HG03439 (cell line): ENCODE results near the gene FBXL7.

Experiments
- ATAC-seq: cut with Tn5 transposase; IDR thresholded peaks from one replicate; pipeline ENCODE4 v1.9.1; 2021; ENCODE audit warnings: mild to moderate bottlenecking, moderate library complexity; ENCODE audit not compliant: unreplicated experiment

The FBXL7 gene

DNA sequence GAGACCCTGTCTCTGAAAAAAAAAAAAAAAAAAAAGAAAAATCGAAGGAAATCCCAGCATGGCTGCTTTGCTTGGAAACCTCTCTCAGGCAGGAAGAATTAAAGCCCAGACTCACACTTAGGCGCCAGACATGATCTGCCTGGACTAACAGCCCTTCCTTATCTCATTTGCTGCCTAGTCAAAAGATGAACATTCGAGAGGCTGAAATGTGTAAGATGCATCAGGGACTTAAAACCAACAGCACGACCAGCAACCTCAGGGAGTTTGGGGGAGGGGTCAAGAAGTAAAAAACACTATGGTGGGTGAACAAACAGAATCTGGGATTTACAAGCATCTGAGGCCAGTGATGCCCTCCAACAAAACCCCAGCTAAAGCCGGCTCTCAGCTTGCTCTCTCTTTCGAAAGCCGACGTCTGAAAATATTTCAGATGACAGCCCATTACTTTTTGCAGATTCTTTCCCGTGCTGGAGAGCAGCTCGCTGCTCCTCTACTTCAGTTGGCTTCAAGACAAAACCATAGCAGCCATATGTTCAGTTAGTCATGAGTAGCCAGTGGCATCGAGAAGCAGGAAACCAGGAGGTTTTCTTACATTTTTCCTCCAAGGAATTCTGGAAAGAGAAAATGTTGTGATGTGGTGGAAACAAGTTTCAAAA is 429.8 kb downstream of the FBXL7 start:
- no peak for ATAC-seq

- ATAC-seq: no peak
These were observed 432.1 kb downstream of the FBXL7 start for GRCh38 chr5:15932066-15932465.

DNA sequence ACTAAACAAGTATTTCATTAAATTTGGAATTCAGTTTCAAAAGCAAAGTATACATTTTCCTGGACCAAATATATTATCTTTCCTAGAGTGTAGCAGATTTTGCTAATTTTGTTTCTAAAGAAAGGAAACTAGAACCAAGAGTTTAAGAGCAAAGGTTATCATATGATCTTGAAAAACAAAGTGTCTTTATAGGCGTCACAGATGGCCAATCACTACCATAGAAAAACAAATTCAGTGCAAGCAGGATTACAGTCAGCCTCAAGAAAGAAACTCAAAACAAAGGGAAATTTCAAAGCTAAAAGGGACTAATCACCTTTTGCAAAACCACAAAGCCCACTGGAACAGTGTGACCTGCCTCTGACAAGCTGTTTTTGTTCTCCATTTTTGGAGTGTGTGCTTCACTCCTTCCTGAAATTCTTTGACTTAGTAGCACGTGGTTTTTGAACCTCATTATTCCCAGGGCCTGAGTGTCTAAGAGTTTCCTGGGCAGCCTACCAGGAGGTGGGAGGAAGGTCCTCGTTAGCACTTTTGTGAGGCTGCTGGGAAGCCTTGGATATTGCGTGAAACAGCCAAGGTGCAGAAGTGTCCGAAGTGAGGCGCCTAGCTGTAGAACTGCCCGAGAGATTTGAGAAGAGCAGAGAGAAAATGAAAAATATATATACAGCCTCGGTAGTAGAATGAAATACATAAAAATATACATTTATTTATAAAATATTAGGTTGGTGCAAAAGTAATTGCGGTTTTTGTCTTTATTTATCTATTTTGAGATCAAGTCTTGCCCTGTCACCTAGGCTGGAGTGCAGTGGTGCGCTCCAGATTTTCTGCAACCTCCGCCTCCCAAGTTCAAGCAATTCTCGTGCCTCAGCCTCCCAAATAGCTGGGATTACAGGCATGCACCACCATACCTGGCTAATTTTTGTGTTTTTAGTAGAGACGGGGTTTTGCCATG is 433.6 kb downstream of the FBXL7 start:
- ATAC-seq: no peak

DNA sequence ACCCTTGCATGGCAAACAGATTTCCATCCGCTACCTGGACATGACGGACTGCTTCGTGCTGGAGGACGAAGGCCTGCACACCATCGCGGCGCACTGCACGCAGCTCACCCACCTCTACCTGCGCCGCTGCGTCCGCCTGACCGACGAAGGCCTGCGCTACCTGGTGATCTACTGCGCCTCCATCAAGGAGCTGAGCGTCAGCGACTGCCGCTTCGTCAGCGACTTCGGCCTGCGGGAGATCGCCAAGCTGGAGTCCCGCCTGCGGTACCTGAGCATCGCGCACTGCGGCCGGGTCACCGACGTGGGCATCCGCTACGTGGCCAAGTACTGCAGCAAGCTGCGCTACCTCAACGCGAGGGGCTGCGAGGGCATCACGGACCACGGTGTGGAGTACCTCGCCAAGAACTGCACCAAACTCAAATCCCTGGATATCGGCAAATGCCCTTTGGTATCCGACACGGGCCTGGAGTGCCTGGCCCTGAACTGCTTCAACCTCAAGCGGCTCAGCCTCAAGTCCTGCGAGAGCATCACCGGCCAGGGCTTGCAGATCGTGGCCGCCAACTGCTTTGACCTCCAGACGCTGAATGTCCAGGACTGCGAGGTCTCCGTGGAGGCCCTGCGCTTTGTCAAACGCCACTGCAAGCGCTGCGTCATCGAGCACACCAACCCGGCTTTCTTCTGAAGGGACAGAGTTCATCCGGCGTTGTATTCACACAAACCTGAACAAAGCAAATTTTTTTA is 436.7 kb downstream of the FBXL7 start:
- no peak for ATAC-seq

DNA sequence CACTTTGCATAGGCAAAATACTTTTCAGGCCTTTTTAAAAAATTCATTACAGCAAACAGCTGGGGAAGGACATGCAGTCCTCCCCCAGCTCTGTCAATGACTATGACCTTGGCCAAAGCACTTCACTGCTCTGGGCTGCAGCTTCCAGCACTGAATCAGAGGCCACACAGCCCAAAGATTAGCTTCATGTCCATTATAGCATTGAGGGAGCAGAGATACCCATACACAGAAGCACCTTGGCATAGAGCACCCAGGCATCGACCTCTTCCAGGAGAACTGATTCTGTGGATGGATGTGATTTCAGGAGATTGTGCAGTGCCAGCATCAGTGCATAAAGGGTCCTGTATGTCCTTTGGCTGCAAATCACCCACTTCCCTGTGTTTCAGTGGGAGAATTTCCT is 437.7 kb downstream of the FBXL7 start:
- no peak for ATAC-seq

- no peak for ATAC-seq
These were observed 438.2 kb downstream of the FBXL7 start for GRCh38 chr5:15938186-15938585.

DNA sequence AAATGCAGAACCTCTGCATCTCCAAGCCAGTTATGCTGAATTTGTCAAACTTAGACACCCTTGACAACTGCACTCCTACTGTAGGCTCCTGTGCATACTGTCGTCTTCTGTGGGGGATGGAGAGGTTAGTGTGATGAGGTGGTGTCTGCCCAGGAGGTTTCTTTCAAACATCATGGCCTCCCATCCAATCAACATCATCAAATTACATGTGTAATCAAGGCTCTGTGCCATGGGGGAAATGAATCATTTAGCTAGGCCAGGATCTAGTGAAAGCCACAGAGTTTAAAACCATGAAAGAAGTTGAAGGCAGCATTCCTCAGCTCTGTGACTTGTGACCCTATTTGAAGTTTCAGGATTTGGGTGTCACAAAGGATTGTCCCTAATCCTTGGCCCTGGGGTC is 439.0 kb downstream of the FBXL7 start:
- ATAC-seq: no peak

GRCh38 chr5:15940905-15941304 is 440.9 kb downstream of the FBXL7 start:
- no peak for ATAC-seq

DNA sequence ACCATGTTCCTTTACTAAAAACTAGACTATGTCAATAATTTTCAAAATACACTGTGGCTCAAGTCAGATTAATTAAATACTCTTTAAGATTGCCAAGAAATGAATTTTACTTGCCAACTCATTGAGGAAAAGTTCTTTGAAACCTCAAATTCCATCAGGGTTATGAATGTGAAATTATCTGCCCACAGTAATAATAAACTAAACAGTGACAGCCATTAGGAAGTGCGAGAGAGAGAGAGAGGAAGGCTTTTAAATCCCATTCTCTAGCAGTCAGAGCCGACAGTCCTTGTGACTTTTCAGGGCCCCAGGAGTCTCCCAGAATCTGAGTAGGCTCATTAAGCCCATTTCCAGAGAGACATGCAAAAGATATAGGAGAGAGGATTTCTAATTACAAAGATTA is 443.5 kb downstream of the FBXL7 start:
- ATAC-seq: no peak

- ATAC-seq: no peak
These were observed 446.0 kb downstream of the FBXL7 start for GRCh38 chr5:15946026-15946425.

DNA sequence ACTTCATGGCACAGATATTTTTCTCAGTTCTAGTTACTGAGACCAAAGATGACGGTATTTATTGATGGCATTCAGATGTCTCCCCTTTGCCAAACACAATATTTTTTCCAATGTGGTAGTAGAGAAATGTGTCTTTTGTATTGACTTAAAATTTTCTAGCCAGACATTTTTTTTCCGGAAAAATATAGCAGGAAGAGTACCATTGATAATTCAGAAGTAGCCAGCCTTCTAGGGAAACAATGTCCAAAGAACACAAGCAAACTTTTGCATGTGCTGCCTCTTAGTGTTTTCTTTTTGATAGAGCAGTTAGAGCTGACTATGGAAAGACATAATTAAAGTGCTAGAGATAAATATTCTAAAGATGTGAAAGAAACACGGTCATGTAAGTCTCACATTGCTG is 448.2 kb downstream of the FBXL7 start:
- ATAC-seq: no peak

DNA sequence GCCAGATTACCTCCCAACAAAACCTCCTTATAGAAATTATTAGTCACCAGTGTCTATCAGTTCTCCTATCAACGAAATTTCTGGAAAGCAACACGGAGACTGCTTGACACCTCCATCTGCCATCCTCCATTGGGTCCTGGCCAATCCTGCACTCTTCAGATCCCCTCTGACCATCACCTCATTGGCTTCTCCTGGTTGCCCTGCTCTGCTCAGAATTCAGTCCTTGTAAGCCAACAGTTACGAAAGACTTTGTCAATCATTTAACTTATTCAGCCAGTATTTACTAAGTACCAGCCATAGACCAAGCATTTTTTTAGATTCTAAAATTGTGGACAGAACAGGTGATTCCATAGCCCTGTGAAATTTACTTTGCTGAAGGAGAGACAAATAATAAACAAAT is 451.1 kb downstream of the FBXL7 start:
- ATAC-seq: no peak

GRCh38 chr5:15951550-15951949 is 451.6 kb downstream of the FBXL7 start:
- no peak for ATAC-seq

DNA sequence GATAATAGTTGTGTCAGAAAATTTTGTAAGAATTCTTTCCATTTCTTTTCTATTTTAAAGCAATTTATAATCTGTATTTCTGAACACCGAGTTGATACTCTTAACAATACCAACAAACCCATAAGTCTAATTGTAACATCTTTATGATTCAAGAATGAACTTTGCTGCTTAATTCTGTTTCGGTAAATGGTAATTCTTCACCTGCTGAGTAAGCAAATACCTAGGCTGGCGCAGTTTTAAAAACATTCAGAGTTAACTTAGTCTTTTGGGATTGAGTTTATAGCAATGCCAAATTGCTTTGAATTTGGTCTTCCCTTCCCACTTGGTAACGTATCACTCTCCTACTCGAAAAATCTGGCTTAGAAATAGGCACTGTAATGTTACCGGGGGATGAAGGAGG is 456.6 kb downstream of the FBXL7 start:
- ATAC-seq: no peak

GRCh38 chr5:15957124-15957523 is 457.1 kb downstream of the FBXL7 start:
- ATAC-seq: no peak

- ATAC-seq: no peak
These were observed 459.6 kb downstream of the FBXL7 start for GRCh38 chr5:15959370-15960164.

GRCh38 chr5:15966066-15966640 is 466.2 kb downstream of the FBXL7 start:
- no peak for ATAC-seq

DNA sequence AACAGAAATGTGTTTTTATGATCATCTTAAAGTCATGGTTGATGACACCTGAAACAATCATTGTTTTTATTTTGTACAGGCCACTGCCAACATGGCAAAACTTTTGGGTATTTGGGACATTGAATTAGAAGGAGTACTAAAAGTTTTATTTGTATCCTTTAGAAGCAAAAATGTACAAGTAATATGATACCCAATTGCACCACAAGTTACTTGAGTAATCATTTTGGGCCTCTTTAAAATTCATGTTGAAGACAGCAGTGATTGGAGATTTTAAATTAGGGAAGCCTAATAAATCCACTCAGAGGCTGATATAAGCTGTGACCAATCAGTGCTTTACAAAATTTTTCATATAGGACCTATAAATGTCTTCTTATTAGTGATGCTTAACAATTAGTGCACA is 466.7 kb downstream of the FBXL7 start:
- no peak for ATAC-seq

GRCh38 chr5:15968993-15969392 is 469.0 kb downstream of the FBXL7 start:
- no peak for ATAC-seq

- ATAC-seq: no peak
These were observed 477.9 kb downstream of the FBXL7 start for GRCh38 chr5:15977851-15978250.
